GM18508 (cell line): Measurements from ENCODE around the gene ZNF473.

Experiments
- ATAC-seq: cut with Tn5 transposase; IDR thresholded peaks from one replicate; pipeline ENCODE4 v1.9.1; 2021; ENCODE audit warnings: moderate number of reproducible peaks; ENCODE audit not compliant: insufficient read depth, unreplicated experiment

Gene ZNF473

GRCh38 chr19:50025794-50026549 lies at the start of gene ZNF473:
Gene ZNF473 (plus strand): TSS chr19:50026005. CDS start chr19:50031083, 5,078 bp downstream.
- ATAC-seq, result peak; percentile 34

- no peak for ATAC-seq
Observed at GRCh38 chr19:49976496-49976895, 49.3 kb upstream of the ZNF473 start.

- ATAC-seq, result no peak
Observed at GRCh38 chr19:49977076-49977475, 48.7 kb upstream of the ZNF473 start.

- no peak for ATAC-seq
Observed at GRCh38 chr19:49977881-49978280, 47.9 kb upstream of the ZNF473 start.

- ATAC-seq, result no peak
Observed at GRCh38 chr19:49978324-49978723, 47.5 kb upstream of the ZNF473 start.

- ATAC-seq, result no peak
Observed at GRCh38 chr19:49981603-49982593, 43.9 kb upstream of the ZNF473 start.

GRCh38 chr19:49983645-49984229 lies 42.1 kb upstream of the ZNF473 start:
- ATAC-seq, result no peak

- ATAC-seq, result no peak
Observed at GRCh38 chr19:49984491-49984890, 41.3 kb upstream of the ZNF473 start.

- no peak for ATAC-seq
Observed at GRCh38 chr19:49985871-49986270, 39.9 kb upstream of the ZNF473 start.

- no peak for ATAC-seq
Observed at GRCh38 chr19:49986354-49986753, 39.5 kb upstream of the ZNF473 start.

- ATAC-seq, result no peak
Observed at GRCh38 chr19:49987159-49987698, 38.6 kb upstream of the ZNF473 start.

GRCh38 chr19:49988007-49988406 lies 37.8 kb upstream of the ZNF473 start:
- no peak for ATAC-seq

- ATAC-seq, result no peak
Observed at GRCh38 chr19:49988433-49988832, 37.4 kb upstream of the ZNF473 start.

GRCh38 chr19:49997709-49998108 lies 28.1 kb upstream of the ZNF473 start:
- ATAC-seq, result no peak

- ATAC-seq, result no peak
Observed at GRCh38 chr19:49999371-50000010, 26.3 kb upstream of the ZNF473 start.

- ATAC-seq, result no peak
Observed at GRCh38 chr19:50000038-50000840, 25.6 kb upstream of the ZNF473 start.

- ATAC-seq, result no peak
Observed at GRCh38 chr19:50000841-50001557, 24.8 kb upstream of the ZNF473 start.

- ATAC-seq, result no peak
Observed at GRCh38 chr19:50001775-50002174, 24.0 kb upstream of the ZNF473 start.
